Neural progenitor cell (in vitro differentiated cells): ENCODE results near the gene DDB1. TPM values are rescaled to one million over a fixed set of nuclear protein-coding genes. Genes with fewer than 3 reads are reported as not detected.

ENCODE experiments used
- DNase-seq: peaks from one replicate; pipeline ENCODE4 v3.0.0-alpha.2; 2016; ENCODE audit warnings: low spot score
- H2AFZ ChIP-seq: fragments of 200-600 bp; sonication (generic); replicated peaks from 2 replicates; pipeline ENCODE4 v1.6.1; 2016; ENCODE audit warnings: antibody characterized with exemption
- H3F3A ChIP-seq: fragments of 200-600 bp; sonication (generic); 2 replicates; pipeline ENCODE4 v1.6.1; 2016; ENCODE audit warnings: antibody characterized with exemption, low read depth
- H3K27ac ChIP-seq: fragments of 200-600 bp; sonication (generic); 2 replicates; pipeline ENCODE4 v1.5.1; 2016; ENCODE audit warnings: mild to moderate bottlenecking
- H3K27me3 ChIP-seq: fragments of 200-600 bp; sonication (generic); 2 replicates; pipeline ENCODE4 v1.6.1; 2016; ENCODE audit warnings: mild to moderate bottlenecking, moderate library complexity
- H3K36me3 ChIP-seq: fragments of 200-600 bp; sonication (generic); 2 replicates; pipeline ENCODE4 v1.5.1; 2016
- H3K4me1 ChIP-seq: fragments of 200-600 bp; sonication (generic); 2 replicates; pipeline ENCODE4 v1.6.1; 2016; ENCODE audit warnings: mixed run types
- H3K4me2 ChIP-seq: fragments of 200-600 bp; sonication (generic); 2 replicates; pipeline ENCODE4 v1.6.1; 2016
- H3K4me3 ChIP-seq: fragments of 200-600 bp; sonication (generic); 2 replicates; pipeline ENCODE4 v1.5.1; 2016
- H3K79me2 ChIP-seq: fragments of 200-600 bp; sonication (generic); 2 replicates; pipeline ENCODE4 v1.6.1; 2016; ENCODE audit warnings: low read depth
- H3K9ac ChIP-seq: fragments of 200-600 bp; sonication (generic); 2 replicates; pipeline ENCODE4 v1.6.1; 2016
- H3K9me3 ChIP-seq: fragments of 200-600 bp; sonication (generic); 2 replicates; pipeline ENCODE4 v1.5.1; 2016; ENCODE audit warnings: low read depth
- H4K20me1 ChIP-seq: fragments of 200-600 bp; sonication (generic); 2 replicates; pipeline ENCODE4 v1.6.1; 2016; ENCODE audit warnings: low read depth
- H3K27ac Mint-ChIP-seq: 3 replicates; pipeline ENCODE4 v1.8.0; 2021; ENCODE audit warnings: mixed read lengths
- H3K27me3 Mint-ChIP-seq: 2 replicates; pipeline ENCODE4 v1.8.0; 2022; ENCODE audit warnings: low read depth, mild to moderate bottlenecking, inconsistent platforms, moderate library complexity, mixed read lengths; ENCODE audit not compliant: insufficient read depth
- H3K36me3 Mint-ChIP-seq: 3 replicates; pipeline ENCODE4 v1.8.0; 2021; ENCODE audit warnings: mixed read lengths
- H3K4me1 Mint-ChIP-seq: 3 replicates; pipeline ENCODE4 v1.8.0; 2021; ENCODE audit warnings: mixed read lengths
- H3K4me3 Mint-ChIP-seq: 3 replicates; pipeline ENCODE4 v1.8.0; 2021; ENCODE audit warnings: mild to moderate bottlenecking, moderate library complexity, mixed read lengths
- H3K9me3 Mint-ChIP-seq: 3 replicates; pipeline ENCODE4 v1.8.0; 2020; ENCODE audit warnings: mixed read lengths
- EZH2 ChIP-seq: fragments of 200-600 bp; sonication (generic); IDR thresholded peaks from 2 replicates; pipeline ENCODE4 v1.6.1; 2017; ENCODE audit warnings: antibody characterized with exemption, mild to moderate bottlenecking, moderate library complexity
- EZH2phosphoT487 ChIP-seq: fragments of 200-600 bp; sonication (generic); IDR thresholded peaks from 2 replicates; pipeline ENCODE4 v1.6.1; 2017; ENCODE audit warnings: antibody characterized with exemption
- total RNA-seq: library from RNA; depleted of rRNA; stranded (reverse); fragments of >200 nt; gene quantifications from 2 replicates; pipeline ENCODE4 v1.2.3, GENCODE V29; 2015; ENCODE audit warnings: low replicate concordance
- TF ChIP-seq, protein P1 (sequence below): fragments of 200-600 bp; sonication (generic); IDR thresholded peaks from 2 replicates; pipeline ENCODE4 v1.5.1; 2017; ENCODE audit warnings: antibody characterized with exemption, mild to moderate bottlenecking

The DDB1 gene
- total RNA-seq, 1 donor from 2014 or later: 275 TPM

DNA sequence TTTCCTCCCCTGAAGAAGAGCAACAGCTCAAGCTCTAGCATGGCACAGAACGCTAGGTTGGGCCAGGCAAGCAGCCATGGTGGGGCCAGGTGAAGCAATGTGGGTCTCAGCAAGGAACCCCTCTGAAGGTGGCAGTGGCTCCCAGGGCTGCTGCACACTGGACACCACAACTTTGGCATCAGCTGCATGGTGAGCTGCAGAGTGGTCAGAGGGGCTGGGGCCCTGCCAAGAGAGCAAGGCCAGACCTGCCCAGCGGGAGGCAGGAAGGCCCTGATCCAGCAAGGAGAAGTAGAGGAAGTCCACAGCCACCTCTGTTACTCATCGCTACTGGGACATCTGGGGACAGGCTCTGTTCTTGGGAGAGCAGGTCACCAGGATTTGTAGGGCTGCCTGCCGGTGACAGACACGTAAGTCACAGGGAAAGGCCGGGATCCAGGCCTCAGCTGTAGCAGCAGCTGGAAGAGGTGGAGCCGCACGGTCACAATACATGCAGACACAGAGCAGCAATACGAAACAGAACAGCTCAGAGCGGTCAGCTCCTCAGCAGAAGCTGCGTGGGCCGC, 16.4 kb upstream of the DDB1 start:
- DNase-seq: no peak
- no peaks in the 10 kb centered on the region for H3K36me3 ChIP-seq

DNA sequence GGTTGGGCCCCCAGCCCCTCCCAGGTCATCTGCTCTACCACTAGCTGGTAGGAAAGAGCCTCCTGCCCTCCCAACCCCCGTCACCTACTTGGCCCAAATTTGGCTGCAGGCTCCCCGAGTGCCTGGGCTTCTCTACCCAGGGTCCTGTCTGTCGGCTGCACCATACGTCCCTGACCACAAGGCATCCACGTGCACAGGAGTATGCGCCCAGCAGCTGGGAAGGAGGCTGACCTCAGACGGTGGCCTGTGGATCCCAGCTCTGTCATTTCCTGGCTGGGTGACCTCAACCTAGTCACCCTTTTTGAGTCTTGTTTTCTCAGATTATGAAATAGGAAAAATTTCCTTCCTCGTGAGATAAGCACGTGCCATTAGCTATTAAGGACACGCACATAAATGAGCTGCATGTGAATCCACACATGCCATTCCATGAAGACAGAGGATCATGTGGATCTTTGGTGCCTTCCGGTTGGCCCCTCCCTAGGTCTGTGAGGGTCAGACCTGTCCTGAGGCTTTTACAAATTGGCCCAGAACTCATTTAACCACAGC, 15.1 kb upstream of the DDB1 start:
- Mint-ChIP-seq H3K4me3 (no peak overlapping the region), H3K4me1 (no peaks in the 10 kb centered on the region), H3K36me3 (peaks cover 7% of the 10 kb centered on the region), H3K27ac (no peak overlapping the region), H3K27me3 (peaks cover 3% of the 10 kb centered on the region), H3K9me3 (no peaks in the 10 kb centered on the region)
- Histone ChIP-seq H3K79me2 (no peaks in the 10 kb centered on the region), H3K36me3 (no peaks in the 10 kb centered on the region), H3K9me3 (no peaks in the 10 kb centered on the region), H3K9ac (no peak overlapping the region), H3K27me3 (no peaks in the 10 kb centered on the region), H4K20me1 (no peaks in the 10 kb centered on the region), H2AFZ (no peak overlapping the region), H3K4me1 (no peaks in the 10 kb centered on the region), H3K27ac (no peak overlapping the region), H3F3A (no peaks in the 10 kb centered on the region), H3K4me3 (no peak overlapping the region), H3K4me2 (no peak overlapping the region)
- TF ChIP-seq EZH2phosphoT487 (no peak), EZH2 (no peak)
- TF ChIP-seq, protein P1, sequence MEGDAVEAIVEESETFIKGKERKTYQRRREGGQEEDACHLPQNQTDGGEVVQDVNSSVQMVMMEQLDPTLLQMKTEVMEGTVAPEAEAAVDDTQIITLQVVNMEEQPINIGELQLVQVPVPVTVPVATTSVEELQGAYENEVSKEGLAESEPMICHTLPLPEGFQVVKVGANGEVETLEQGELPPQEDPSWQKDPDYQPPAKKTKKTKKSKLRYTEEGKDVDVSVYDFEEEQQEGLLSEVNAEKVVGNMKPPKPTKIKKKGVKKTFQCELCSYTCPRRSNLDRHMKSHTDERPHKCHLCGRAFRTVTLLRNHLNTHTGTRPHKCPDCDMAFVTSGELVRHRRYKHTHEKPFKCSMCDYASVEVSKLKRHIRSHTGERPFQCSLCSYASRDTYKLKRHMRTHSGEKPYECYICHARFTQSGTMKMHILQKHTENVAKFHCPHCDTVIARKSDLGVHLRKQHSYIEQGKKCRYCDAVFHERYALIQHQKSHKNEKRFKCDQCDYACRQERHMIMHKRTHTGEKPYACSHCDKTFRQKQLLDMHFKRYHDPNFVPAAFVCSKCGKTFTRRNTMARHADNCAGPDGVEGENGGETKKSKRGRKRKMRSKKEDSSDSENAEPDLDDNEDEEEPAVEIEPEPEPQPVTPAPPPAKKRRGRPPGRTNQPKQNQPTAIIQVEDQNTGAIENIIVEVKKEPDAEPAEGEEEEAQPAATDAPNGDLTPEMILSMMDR: no peak
- DNase-seq: no peak

More for the DNA sequence above, 16.4 kb upstream of the DDB1 start:
- Mint-ChIP-seq H3K9me3 (no peaks in the 10 kb centered on the region), H3K4me3 (peak overlapping the region; percentile 18), H3K27me3 (peaks cover 3% of the 10 kb centered on the region), H3K4me1 (no peaks in the 10 kb centered on the region), H3K36me3 (peaks cover 7% of the 10 kb centered on the region), H3K27ac (no peak overlapping the region)
- H3F3A ChIP-seq: no peaks in the 10 kb centered on the region
- no peaks in the 10 kb centered on the region for H3K27me3 ChIP-seq
- H3K79me2 ChIP-seq: no peaks in the 10 kb centered on the region
- H3K27ac ChIP-seq: no peak overlapping the region
- H3K4me3 ChIP-seq: no peak overlapping the region
- no peak overlapping the region for H3K4me2 ChIP-seq
- H4K20me1 ChIP-seq: no peaks in the 10 kb centered on the region
- H3K9ac ChIP-seq: no peak overlapping the region
- no peak overlapping the region for H2AFZ ChIP-seq
- TF ChIP-seq EZH2 (no peak), EZH2phosphoT487 (no peak)
- TF ChIP-seq, protein P1: no peak
- H3K4me1 ChIP-seq: no peaks in the 10 kb centered on the region
- no peaks in the 10 kb centered on the region for H3K9me3 ChIP-seq

DNA sequence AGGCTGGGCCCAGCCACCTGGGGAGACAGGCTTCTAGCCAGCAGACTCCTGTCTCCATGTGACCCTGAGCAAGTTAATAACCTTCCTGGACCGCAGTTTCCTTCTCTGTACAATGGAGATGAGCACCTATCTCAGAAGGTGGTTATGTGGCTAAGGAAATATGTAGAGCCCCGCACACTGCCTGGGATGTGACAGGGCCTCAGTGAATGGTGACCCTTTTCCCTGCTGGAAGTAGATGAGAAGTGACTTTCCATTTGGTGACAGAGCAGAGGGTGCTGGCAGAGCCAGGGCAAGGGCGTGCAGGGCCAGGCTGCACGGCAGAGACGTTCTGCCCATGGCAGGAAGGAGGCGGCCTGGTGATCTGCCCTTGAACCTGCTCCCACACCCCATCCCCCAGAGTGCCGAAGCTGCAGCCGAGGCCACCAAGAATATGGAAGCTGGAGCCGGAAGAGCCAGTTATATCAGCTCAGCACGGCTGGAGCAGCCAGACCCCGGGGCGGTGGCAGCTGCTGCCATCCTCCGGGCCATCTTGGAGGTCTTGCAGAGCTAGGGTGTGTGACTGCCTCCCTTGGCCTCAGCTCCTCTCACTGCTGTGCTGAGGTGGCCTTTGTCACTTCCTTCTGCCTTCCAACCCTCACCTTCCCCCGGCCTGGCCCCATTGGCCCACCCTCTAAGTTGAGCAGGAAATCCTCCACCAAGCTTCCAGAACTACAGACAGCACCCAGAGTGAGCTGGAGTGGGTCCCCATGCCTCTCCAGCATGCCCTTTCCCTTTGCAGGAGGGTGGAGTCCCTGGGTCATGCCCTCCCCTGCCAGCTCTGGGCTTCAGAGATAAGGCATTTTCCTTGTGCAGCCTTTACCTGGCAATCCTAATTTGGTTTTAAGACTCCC, 13.3 kb upstream of the DDB1 start:
- Mint-ChIP-seq H3K27ac (no peak overlapping the region), H3K27me3 (peaks cover 3% of the 10 kb centered on the region), H3K4me3 (no peak overlapping the region), H3K4me1 (no peaks in the 10 kb centered on the region), H3K9me3 (no peaks in the 10 kb centered on the region), H3K36me3 (peaks cover 9% of the 10 kb centered on the region)
- Histone ChIP-seq H3K4me3 (no peak overlapping the region), H3K9ac (no peak overlapping the region), H3F3A (no peaks in the 10 kb centered on the region), H3K27ac (no peak overlapping the region), H3K4me2 (no peak overlapping the region), H4K20me1 (no peaks in the 10 kb centered on the region), H3K79me2 (no peaks in the 10 kb centered on the region), H2AFZ (no peak overlapping the region), H3K36me3 (no peaks in the 10 kb centered on the region), H3K4me1 (no peaks in the 10 kb centered on the region), H3K27me3 (no peaks in the 10 kb centered on the region), H3K9me3 (no peaks in the 10 kb centered on the region)
- DNase-seq: no peak
- no peak for TF ChIP-seq EZH2phosphoT487
- TF ChIP-seq EZH2: no peak
- TF ChIP-seq, protein P1: no peak
